Mucosa of stomach (tissue), 1 donor: Measurements from ENCODE around the gene AXDND1.
"Not testable (repeated sequence)": the region's sequence is repeated elsewhere in the genome, so short reads cannot be mapped to it uniquely, and the experiment has no call there.

Experiments used
- H3K27me3 ChIP-seq: one replicate; pipeline ENCODE4 v1.7.0; 2013; ENCODE audit warnings: mild to moderate bottlenecking, low read length; ENCODE audit not compliant: control insufficient read depth, insufficient read depth
- H3K36me3 ChIP-seq: one replicate; pipeline ENCODE4 v1.7.0; 2013; ENCODE audit warnings: low read length; ENCODE audit not compliant: control insufficient read depth, insufficient read depth
- H3K4me1 ChIP-seq: one replicate; pipeline ENCODE4 v1.7.0; 2013; ENCODE audit warnings: mild to moderate bottlenecking, low read length; ENCODE audit not compliant: control insufficient read depth, insufficient read depth
- H3K4me3 ChIP-seq: one replicate; pipeline ENCODE4 v1.7.0; 2013; ENCODE audit warnings: low read length
- H3K9ac ChIP-seq: one replicate; pipeline ENCODE4 v1.7.0; 2013; ENCODE audit warnings: mild to moderate bottlenecking, low read length, moderate library complexity
- H3K9me3 ChIP-seq: one replicate; pipeline ENCODE4 v1.7.0; 2013; ENCODE audit warnings: mild to moderate bottlenecking, low read length, moderate library complexity; ENCODE audit not compliant: control insufficient read depth
- donor health status: Pancreatic carcinoma.

Gene AXDND1

DNA sequence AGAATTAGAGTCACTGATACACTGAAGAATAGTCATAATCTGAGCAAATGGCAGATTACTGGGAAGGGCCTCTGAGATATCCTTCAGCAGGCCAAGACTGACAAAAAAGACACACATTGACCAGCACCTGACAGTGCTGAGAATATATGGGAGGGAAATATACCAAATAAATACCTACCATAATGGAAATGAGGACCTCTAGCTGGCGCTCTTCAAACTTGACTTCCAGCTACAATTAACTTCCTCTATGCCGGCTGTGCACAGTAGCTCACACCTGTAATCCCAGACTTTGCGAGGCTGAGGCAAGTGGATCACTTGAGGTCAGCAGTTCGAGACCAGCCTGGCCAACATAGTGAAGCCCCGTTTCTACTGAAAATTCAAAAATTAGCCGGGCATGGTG is 140.4 kb downstream of the AXDND1 start:
- Histone ChIP-seq H3K36me3 (no peaks in the 10 kb centered on the region), H3K27me3 (no peaks in the 10 kb centered on the region), H3K9ac (no peak overlapping the region), H3K4me1 (peaks cover 6% of the 10 kb centered on the region), H3K9me3 (no peaks in the 10 kb centered on the region), H3K4me3 (no peak overlapping the region)

DNA sequence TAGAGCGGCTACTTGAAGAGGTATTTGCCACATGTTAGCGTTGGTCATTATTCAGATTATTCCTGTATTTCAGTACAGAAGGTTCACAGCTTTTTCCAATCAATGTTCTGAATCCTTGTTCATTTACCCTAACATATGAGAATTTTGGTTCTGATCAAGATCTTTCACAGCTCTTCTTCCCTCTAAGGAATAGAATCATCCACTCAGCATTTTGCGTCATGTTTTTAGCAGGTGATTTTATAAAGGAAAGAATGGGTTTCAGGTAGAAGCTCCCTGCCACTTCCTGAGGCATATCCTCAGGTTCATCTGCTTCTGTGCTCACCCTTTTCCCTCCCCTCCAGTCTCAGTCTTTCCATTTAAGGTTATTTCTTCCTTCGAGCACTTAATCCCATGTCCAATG is 143.6 kb downstream of the AXDND1 start:
- H3K27me3 ChIP-seq = no peaks in the 10 kb centered on the region
- H3K4me1 ChIP-seq = peaks cover 6% of the 10 kb centered on the region
- H3K9me3 ChIP-seq = no peaks in the 10 kb centered on the region
- no peak overlapping the region for H3K9ac ChIP-seq
- no peak overlapping the region for H3K4me3 ChIP-seq
- no peaks in the 10 kb centered on the region for H3K36me3 ChIP-seq

DNA sequence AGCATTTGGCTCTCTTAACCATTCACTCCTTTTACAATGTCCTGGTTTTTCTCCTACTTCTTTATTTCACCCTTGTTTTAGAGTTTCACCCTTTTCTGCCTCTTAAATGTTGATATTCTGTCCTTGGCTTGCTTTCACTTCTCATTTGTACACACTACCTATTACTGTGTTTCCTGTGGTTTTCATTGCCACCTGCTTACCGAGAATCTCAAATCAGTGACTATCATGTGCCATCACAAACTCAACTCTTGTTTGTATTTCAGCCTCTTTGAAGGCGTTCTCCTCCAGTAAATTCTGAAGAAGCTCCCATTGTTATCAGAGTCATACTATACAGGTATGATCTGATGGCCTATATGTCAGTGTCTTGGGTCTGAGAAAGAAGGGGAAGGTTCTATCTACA is 144.3 kb downstream of the AXDND1 start:
- no peak overlapping the region for H3K4me3 ChIP-seq
- no peak overlapping the region for H3K9ac ChIP-seq
- H3K9me3 ChIP-seq = no peaks in the 10 kb centered on the region
- H3K4me1 ChIP-seq = peaks cover 6% of the 10 kb centered on the region
- no peaks in the 10 kb centered on the region for H3K27me3 ChIP-seq
- H3K36me3 ChIP-seq = no peaks in the 10 kb centered on the region

DNA sequence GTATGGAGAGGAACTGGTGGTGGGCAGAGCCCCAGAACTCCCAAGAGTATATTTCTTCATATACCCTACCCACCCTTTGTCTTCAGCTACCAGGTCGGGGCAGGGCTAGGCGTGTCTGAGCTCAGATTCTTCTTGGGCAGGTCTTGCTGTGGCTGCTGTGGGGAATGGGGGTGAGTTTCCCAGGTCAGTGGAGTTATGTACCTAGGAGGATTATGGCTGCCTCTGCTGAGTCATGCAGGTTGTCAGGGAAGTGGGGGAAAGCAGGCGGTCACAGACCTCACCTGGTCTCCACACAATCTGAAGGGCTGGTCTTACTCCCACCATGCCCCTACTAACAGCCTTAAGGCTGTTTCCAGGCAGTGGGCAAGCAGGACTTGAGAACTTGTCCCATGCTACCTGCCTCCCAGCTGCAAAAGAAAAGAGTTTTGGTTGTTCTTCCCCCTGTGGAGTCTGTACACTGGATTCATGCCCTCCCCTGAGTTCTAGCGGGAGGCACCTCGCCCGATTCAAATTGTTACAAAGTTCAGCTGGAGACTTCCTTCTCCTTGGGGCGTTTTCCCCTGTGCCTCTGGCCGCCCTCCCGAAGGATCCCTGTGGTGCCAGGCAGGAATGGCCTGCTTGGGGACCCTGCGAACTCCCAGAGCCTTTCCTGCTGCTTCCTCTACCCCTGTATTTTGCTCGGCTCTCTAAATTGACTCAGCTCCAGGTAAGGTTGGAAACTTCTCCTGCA is 151.4 kb downstream of the AXDND1 start:
- peak overlapping the region; percentile 37 for H3K4me3 ChIP-seq
- peaks cover 6% of the 10 kb centered on the region for H3K4me1 ChIP-seq
- no peaks in the 10 kb centered on the region for H3K36me3 ChIP-seq
- H3K27me3 ChIP-seq = no peaks in the 10 kb centered on the region
- no peaks in the 10 kb centered on the region for H3K9me3 ChIP-seq
- H3K9ac ChIP-seq = peak overlapping the region; percentile 19

DNA sequence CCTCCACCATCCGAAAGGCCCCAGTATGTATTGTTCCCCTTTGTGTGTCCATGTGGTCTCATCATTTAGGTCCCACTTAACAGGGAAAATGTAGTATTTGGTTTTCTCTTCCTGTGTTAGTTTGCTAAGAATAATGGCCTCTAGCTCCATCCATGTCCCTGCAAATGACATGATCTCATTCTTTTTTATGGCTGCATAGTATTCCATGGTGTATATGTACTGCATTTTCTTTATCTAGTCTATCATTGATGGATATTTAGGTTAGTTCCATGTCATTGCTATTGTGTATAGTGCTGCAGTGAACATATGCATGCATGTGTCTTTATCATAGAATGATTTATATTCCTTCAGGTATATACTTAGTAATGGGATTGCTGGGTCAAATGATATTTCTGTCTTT is 152.8 kb downstream of the AXDND1 start:
- not testable (repeated sequence) for H3K4me3 ChIP-seq, H3K9me3 ChIP-seq, H3K27me3 ChIP-seq, H3K9ac ChIP-seq, H3K36me3 ChIP-seq, H3K4me1 ChIP-seq

DNA sequence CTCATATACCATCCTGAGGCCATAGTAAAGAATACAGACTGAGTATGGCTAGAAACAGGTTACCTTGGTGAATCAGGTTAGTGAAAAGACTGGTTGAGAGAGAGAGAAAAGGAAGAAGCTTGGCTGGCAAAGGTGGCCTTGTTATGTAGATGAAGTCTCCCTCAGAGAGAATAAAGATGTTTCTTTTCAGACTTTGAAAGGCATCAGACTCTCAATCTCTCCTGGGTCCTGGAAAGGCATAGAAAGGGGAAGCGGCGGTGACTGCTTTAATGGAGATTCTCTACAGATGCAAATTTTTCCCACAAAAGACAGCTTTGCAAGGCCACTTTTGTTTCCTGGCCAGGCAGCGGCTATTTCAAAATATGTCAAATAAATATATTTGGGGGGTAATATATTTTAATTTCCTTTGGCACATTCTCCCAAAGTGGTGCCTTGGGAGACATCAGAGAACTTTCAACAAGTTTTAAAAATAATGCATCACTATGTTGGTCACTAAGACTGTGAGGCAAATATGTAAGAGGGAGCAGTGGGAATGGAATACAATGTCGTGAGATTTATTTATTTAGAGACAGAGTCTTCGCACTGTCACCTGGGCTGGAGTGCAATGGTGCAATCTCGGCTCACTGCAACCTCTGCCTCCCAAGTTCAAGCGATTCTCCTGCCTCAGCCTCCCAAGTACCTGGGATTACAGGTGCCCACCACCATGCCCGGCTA is 163.9 kb downstream of the AXDND1 start:
- no peak overlapping the region for H3K4me3 ChIP-seq
- H3K36me3 ChIP-seq = no peaks in the 10 kb centered on the region
- no peaks in the 10 kb centered on the region for H3K27me3 ChIP-seq
- no peak overlapping the region for H3K9ac ChIP-seq
- no peaks in the 10 kb centered on the region for H3K4me1 ChIP-seq
- no peaks in the 10 kb centered on the region for H3K9me3 ChIP-seq

DNA sequence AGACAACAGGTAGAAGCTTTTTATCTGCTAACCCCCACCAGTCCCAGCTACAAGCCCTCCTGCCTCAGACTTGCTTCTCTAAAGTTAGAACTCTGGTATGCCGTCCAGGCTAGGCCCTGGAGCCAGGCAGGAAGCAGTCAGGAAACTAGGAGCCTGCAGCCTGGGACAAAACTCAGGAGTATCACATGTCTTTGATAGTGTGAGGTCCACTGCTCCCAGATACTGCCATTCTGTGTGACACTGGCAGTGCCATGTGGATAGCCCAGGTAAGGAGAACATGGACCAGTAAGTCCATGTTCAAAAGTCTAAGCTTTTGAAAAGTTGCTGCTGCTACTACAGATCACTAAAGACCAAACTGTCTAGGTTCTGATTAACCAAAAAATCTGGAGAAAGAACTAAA is 164.6 kb downstream of the AXDND1 start:
- Histone ChIP-seq H3K4me1 (no peaks in the 10 kb centered on the region), H3K9ac (no peak overlapping the region), H3K36me3 (no peaks in the 10 kb centered on the region), H3K9me3 (no peaks in the 10 kb centered on the region), H3K4me3 (no peak overlapping the region), H3K27me3 (no peaks in the 10 kb centered on the region)

DNA sequence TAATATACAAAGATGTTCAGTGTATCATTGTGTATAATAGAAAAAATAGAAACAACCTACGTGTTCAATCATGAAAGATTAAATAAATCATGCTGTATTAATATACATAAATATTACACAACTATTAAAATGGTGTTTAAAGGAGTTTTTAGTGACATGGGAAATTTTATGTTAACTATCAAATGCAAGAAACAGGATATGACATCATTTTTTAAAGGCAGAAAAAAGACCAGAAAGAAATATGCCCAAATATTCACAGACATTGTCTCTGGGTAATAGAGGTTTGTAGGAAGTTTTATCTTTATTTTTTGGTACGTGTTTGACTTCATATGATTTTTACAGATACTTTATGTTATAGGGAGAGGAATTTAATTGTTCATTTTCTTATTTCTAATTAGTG is 176.0 kb downstream of the AXDND1 start:
- H3K27me3 ChIP-seq = peaks cover 7% of the 10 kb centered on the region
- H3K36me3 ChIP-seq = no peaks in the 10 kb centered on the region
- no peaks in the 10 kb centered on the region for H3K9me3 ChIP-seq
- no peaks in the 10 kb centered on the region for H3K4me1 ChIP-seq
- H3K4me3 ChIP-seq = no peak overlapping the region
- no peak overlapping the region for H3K9ac ChIP-seq

DNA sequence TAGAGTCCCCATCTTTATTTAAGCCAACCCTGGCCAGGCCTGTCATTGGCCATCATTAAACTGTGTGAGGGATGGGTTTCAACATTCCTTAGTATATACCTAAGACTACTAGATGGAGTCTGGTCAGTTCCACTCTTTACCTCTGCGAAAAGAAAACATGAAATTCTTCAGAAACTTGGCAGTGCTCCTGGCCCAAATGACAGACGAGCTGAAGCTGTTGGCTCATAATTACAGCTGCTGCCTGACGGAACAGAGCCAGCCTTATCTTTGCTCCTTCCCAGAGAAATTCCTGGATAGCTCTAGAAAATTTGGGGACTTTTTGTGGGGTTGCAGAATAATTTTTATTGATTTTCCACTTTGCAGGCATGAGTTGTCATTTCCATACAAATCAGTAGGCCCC is 179.6 kb downstream of the AXDND1 start:
- H3K9ac ChIP-seq = no peak overlapping the region
- H3K9me3 ChIP-seq = no peaks in the 10 kb centered on the region
- H3K4me3 ChIP-seq = no peak overlapping the region
- peaks cover 7% of the 10 kb centered on the region for H3K27me3 ChIP-seq
- H3K36me3 ChIP-seq = no peaks in the 10 kb centered on the region
- peaks cover 5% of the 10 kb centered on the region for H3K4me1 ChIP-seq

DNA sequence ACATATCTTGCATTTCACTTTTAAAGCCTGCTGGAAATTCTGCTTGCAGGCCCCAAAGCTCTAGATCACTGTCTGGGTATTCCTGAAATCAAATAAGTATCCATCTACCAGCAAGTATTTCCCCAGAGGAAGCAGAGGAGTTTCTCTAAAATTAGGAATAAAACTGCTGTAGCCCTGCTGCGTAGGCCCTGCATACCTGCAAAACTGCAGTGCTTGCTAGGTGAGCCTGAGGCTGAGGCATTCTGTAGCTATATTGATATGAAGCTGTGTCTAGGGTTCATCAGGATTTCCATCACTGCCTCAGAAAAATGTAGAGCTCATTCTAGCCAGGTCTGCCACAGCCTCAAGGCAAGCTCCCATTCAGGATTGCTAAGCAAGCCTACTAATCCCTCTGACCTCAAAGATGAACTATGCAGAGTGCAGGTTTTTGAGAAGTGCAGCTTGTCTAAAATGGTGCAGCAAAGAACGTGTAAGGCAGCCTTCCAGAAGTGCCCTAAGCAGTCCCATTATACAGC is 181.3 kb downstream of the AXDND1 start:
- Histone ChIP-seq H3K4me3 (no peak overlapping the region), H3K9me3 (no peaks in the 10 kb centered on the region), H3K27me3 (peaks cover 15% of the 10 kb centered on the region), H3K4me1 (peaks cover 5% of the 10 kb centered on the region), H3K9ac (no peak overlapping the region), H3K36me3 (no peaks in the 10 kb centered on the region)

DNA sequence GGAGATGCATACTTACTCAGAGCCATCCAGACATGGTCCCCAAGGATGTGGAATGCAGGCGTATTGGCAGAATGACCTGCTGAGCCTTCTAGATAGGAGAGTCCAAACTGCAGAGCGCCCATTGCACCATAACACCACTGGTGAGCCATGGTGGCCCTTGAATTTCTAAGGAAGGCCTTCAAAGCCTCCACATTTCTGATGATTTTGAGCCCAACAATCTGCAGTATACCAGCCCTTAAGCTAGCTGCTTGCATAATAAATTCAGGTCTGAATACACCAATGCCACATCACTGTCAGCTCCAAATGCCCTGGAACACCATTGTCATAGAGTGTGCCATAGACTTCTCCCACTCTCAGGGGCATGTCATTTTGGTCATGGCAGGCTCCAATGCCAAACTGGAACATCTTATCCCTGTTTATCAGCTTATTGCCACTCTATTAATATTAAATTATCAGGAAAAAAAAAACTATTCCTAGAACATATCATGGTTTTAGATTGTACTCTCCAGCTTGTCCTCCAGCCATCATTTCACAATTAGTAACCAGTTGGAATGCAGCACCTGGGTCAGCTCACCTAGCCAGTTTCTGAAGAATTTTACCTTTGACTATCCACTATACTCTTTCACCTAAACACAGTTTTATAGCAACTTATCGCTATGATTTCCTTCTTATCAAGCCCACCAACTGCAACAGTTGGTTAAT is 183.0 kb downstream of the AXDND1 start:
- Histone ChIP-seq H3K36me3 (no peaks in the 10 kb centered on the region), H3K4me1 (peaks cover 5% of the 10 kb centered on the region), H3K9me3 (no peaks in the 10 kb centered on the region), H3K4me3 (no peak overlapping the region), H3K27me3 (peaks cover 19% of the 10 kb centered on the region), H3K9ac (no peak overlapping the region)

DNA sequence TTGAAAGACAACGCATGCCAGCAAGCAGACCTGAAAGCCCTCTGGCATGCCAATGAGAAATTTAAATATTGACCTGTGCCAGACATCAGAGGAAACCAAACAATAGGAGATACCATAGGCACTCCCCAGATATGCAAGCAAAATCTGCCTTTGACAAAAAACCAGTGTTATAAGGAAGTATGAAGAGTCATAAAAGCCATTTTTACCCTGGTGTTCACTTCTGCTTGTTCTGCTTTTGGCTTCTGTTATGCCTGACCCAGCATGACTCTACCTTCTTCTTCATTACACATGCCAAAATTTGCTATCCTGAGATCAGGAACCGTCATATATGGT is 183.6 kb downstream of the AXDND1 start:
- Histone ChIP-seq H3K4me1 (peaks cover 5% of the 10 kb centered on the region), H3K9me3 (no peaks in the 10 kb centered on the region), H3K9ac (no peak overlapping the region), H3K4me3 (no peak overlapping the region), H3K27me3 (peaks cover 19% of the 10 kb centered on the region), H3K36me3 (no peaks in the 10 kb centered on the region)
